A673 (cell line): ENCODE measurements around the gene SEC63. TPM values are rescaled to one million over a fixed set of nuclear protein-coding genes. Genes with fewer than 3 reads are reported as not detected.

Experiments
- BruUV-seq: library from RNA; stranded (reverse); fragments of 400-500 nt; replicated peaks from 2 replicates; lab custom pipeline; 2021; lab: Mats Ljungman, UMichigan
- CTCF ChIA-PET: fragments of 300-600 bp; sonication (Branson Sonifier 250); formaldehyde crosslinking; loops from one replicate; lab custom pipeline; 2022; ENCODE audit warnings: antibody characterized with exemption; lab: Charles Lee
- POLR2A ChIA-PET: fragments of 300-600 bp; sonication (Branson Sonifier 250); formaldehyde crosslinking; loops from one replicate; lab custom pipeline; 2022; ENCODE audit warnings: antibody characterized with exemption; ENCODE audit not compliant: low non-redundant PET; lab: Charles Lee
- DNase-seq: peaks from one replicate; pipeline ENCODE4 v3.0.0-alpha.2; 2015; ENCODE audit warnings: low spot score
- H3K27ac ChIP-seq: fragments of 200-600 bp; sonication (generic); 2 replicates; pipeline ENCODE4 v1.5.1; 2016; ENCODE audit warnings: mixed run types, low read depth, mild to moderate bottlenecking, mixed read lengths, antibody characterized with exemption, low read length; ENCODE audit not compliant: poor library complexity, severe bottlenecking
- H3K27me3 ChIP-seq: fragments of 200-600 bp; sonication (generic); replicated peaks from 2 replicates; pipeline ENCODE4 v1.6.1; 2017; ENCODE audit warnings: mixed run types, low read depth, mild to moderate bottlenecking, mixed read lengths, antibody characterized with exemption, low read length; ENCODE audit not compliant: insufficient read depth, poor library complexity
- H3K36me3 ChIP-seq: fragments of 200-600 bp; sonication (generic); 2 replicates; pipeline ENCODE4 v1.6.1; 2016; ENCODE audit warnings: mixed run types, mild to moderate bottlenecking, mixed read lengths, antibody characterized with exemption, low read length; ENCODE audit not compliant: insufficient read depth, poor library complexity, severe bottlenecking
- H3K4me1 ChIP-seq: fragments of 200-600 bp; sonication (generic); 2 replicates; pipeline ENCODE4 v1.6.1; 2017; ENCODE audit warnings: mixed run types, mild to moderate bottlenecking, mixed read lengths, antibody characterized with exemption, low read length; ENCODE audit not compliant: insufficient read depth, poor library complexity, severe bottlenecking
- H3K4me3 ChIP-seq: fragments of 200-600 bp; sonication (generic); 2 replicates; pipeline ENCODE4 v1.5.1; 2016; ENCODE audit warnings: low read depth, mixed run types, mild to moderate bottlenecking, mixed read lengths, low read length; ENCODE audit not compliant: poor library complexity, severe bottlenecking
- H3K9me3 ChIP-seq: fragments of 200-600 bp; sonication (generic); 2 replicates; pipeline ENCODE4 v1.6.1; 2016; ENCODE audit warnings: mixed run types, low read depth, mild to moderate bottlenecking, mixed read lengths, antibody characterized with exemption, low read length; ENCODE audit not compliant: poor library complexity, severe bottlenecking
- EZH2 ChIP-seq: fragments of 200-600 bp; sonication (generic); IDR thresholded peaks from 2 replicates; pipeline ENCODE4 v1.6.1; 2017; ENCODE audit warnings: borderline replicate concordance, low read depth, mild to moderate bottlenecking, mixed read lengths, antibody characterized with exemption, low read length; ENCODE audit not compliant: poor library complexity, severe bottlenecking
- intact Hi-C: fragments of 100-400 bp; cut with micrococcal nuclease; formaldehyde crosslinking; loops from one replicate; pipeline ENCODE4 v1.10.0; 2022; ENCODE audit not compliant: unreplicated experiment
- total RNA-seq: library from RNA; stranded (reverse); gene quantifications from 2 replicates; pipeline ENCODE4 v1.2.3, GENCODE V29; 2021
- TF ChIP-seq, protein P1 (sequence below): fragments of 300-800, 200-600 bp; sonication (generic); conservative IDR thresholded peaks from 2 replicates; pipeline ENCODE4 v1.5.1; 2017; ENCODE audit warnings: low read depth, mild to moderate bottlenecking, antibody characterized with exemption, low read length, moderate library complexity, mixed read lengths

Gene SEC63
- total RNA-seq, 1 experiment from 2014 or later = 159 TPM

DNA sequence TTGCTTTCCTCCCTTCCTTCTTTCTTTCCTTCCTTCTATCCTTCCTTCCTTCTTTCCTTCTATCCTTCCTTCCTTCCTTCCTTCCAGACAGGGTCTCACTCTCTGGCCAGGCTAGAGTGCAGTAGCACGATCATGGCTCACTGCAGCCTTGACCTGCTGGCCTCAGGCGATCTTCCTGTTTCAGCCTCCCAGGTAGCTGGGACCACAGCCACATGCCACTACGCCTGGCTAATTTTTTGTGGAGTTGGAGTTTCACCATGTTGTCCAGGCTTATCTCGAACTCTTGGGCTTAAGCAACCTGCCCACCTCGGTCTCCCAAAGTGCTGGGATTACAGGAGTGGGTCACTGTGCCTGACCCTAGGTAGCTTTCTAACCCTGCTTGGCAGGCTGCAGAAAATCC is 12.2 kb upstream of the SEC63 start:
- no peak for TF ChIP-seq EZH2
- TF ChIP-seq, protein P1, sequence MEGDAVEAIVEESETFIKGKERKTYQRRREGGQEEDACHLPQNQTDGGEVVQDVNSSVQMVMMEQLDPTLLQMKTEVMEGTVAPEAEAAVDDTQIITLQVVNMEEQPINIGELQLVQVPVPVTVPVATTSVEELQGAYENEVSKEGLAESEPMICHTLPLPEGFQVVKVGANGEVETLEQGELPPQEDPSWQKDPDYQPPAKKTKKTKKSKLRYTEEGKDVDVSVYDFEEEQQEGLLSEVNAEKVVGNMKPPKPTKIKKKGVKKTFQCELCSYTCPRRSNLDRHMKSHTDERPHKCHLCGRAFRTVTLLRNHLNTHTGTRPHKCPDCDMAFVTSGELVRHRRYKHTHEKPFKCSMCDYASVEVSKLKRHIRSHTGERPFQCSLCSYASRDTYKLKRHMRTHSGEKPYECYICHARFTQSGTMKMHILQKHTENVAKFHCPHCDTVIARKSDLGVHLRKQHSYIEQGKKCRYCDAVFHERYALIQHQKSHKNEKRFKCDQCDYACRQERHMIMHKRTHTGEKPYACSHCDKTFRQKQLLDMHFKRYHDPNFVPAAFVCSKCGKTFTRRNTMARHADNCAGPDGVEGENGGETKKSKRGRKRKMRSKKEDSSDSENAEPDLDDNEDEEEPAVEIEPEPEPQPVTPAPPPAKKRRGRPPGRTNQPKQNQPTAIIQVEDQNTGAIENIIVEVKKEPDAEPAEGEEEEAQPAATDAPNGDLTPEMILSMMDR = no peak
- BruUV-seq = no TSS peak
- CTCF ChIA-PET = no interaction called here
- Histone ChIP-seq H3K36me3 (no peaks in the 10 kb centered on the region), H3K27ac (no peak overlapping the region), H3K27me3 (peaks cover 12% of the 10 kb centered on the region), H3K9me3 (no peaks in the 10 kb centered on the region), H3K4me3 (no peak overlapping the region), H3K4me1 (no peaks in the 10 kb centered on the region)
- DNase-seq = no peak
- POLR2A ChIA-PET = no interaction called here
- intact Hi-C loops = no loop called here

DNA sequence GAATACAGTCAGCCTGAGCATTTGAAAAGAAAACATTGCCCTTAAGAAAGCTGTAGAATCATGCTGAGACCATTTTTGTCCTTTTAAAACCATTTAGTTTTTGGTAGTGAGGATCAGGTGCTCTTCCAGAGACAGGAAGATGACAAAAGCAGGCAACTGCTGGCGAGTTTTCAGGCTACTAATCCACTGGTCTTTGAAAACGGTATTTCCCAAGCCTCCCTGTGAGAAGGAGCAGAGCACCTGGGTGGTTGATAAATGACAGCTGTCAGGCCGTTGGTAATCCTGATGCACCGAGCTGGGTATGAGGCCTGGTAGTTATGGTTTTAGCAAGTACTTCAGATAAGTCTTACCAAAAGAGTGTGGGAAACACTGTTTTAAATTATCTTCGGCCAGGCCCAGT is 10.1 kb upstream of the SEC63 start:
- ChIA-PET CTCF (no interaction called here), POLR2A (no interaction called here)
- no peaks in the 10 kb centered on the region for H3K9me3 ChIP-seq
- intact Hi-C loops = no loop called here
- no peak for DNase-seq
- H3K4me1 ChIP-seq = no peaks in the 10 kb centered on the region
- BruUV-seq = no TSS peak
- TF ChIP-seq, protein P1 = no peak
- no peak for TF ChIP-seq EZH2
- no peaks in the 10 kb centered on the region for H3K36me3 ChIP-seq
- no peak overlapping the region for H3K27ac ChIP-seq
- H3K27me3 ChIP-seq = peaks cover 10% of the 10 kb centered on the region
- no peak overlapping the region for H3K4me3 ChIP-seq

DNA sequence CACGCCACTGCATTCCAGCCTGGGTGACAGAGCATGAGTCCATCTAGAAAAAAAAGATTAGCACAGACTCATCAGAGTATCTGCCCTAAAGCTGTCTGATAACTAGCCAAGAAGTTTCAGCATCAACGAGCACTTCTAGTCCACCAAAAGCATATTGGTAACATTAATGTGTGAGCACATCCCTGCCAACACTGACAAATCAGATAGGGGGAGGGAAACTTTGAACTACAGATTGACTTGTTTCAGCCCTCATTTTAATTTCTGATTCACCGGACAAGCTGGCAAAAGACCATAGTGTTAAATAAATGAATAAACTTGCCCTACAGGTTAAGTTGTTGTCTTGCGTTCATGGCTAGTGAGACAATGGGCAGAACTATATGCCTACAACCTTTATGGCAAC is 7.7 kb upstream of the SEC63 start:
- Histone ChIP-seq H3K4me3 (no peak overlapping the region), H3K9me3 (no peaks in the 10 kb centered on the region), H3K27me3 (no peaks in the 10 kb centered on the region), H3K27ac (no peak overlapping the region), H3K4me1 (no peaks in the 10 kb centered on the region), H3K36me3 (no peaks in the 10 kb centered on the region)
- ChIA-PET POLR2A (no interaction called here), CTCF (no interaction called here)
- intact Hi-C loops = no loop called here
- no TSS peak for BruUV-seq
- TF ChIP-seq, protein P1 = no peak
- no peak for TF ChIP-seq EZH2
- DNase-seq = no peak
